Caco-2 (cell line): ENCODE results near the gene TSSK2. TPM values are rescaled to one million over a fixed set of nuclear protein-coding genes. Genes with fewer than 3 reads are reported as not detected.

Source experiments
- BruUV-seq: library from RNA; stranded (reverse); fragments of 400-500 nt; replicated peaks from 2 replicates; lab custom pipeline; 2021; lab: Mats Ljungman, UMichigan
- CTCF ChIA-PET: fragments of 300-600 bp; sonication (Branson Sonifier 250); formaldehyde crosslinking; loops from one replicate; lab custom pipeline; 2022; ENCODE audit warnings: antibody characterized with exemption; lab: Charles Lee
- POLR2A ChIA-PET: fragments of 300-600 bp; sonication (Branson Sonifier 250); formaldehyde crosslinking; loops from one replicate; lab custom pipeline; 2022; ENCODE audit warnings: antibody characterized with exemption; lab: Charles Lee
- DNase-seq, 2 experiments: peaks; one replicate each; pipeline versions ENCODE4 v3.0.0 to v3.0.0-alpha.2; 2020 to 2022
- H3K27me3 ChIP-seq: replicated peaks from 2 replicates; pipeline ENCODE4 v1.6.0; 2011; ENCODE audit warnings: low read length; ENCODE audit not compliant: control insufficient read depth, insufficient read depth
- H3K36me3 ChIP-seq: 2 replicates; pipeline ENCODE4 v1.5.1; 2011; ENCODE audit warnings: low read length; ENCODE audit not compliant: control insufficient read depth, insufficient read depth
- H3K4me1 ChIP-seq: fragments of 250-450 bp; sonication (Bioruptor Pico); 2 replicates; pipeline ENCODE4 v1.5.1; 2020; ENCODE audit warnings: mild to moderate bottlenecking
- H3K4me3 ChIP-seq: 2 replicates; pipeline ENCODE4 v1.5.1; 2011; ENCODE audit warnings: low read depth, mild to moderate bottlenecking, control low read depth, low read length
- H3K9me3 ChIP-seq: fragments of 250-450 bp; sonication (Bioruptor Pico); 2 replicates; pipeline ENCODE4 v1.5.1; 2020; ENCODE audit warnings: mild to moderate bottlenecking, moderate library complexity
- H3K27ac Mint-ChIP-seq: one replicate; pipeline ENCODE4 v1.8.0; 2022; ENCODE audit warnings: mixed read lengths; ENCODE audit not compliant: unreplicated experiment
- H3K27me3 Mint-ChIP-seq: one replicate; pipeline ENCODE4 v1.8.0; 2022; ENCODE audit warnings: mixed read lengths; ENCODE audit not compliant: insufficient read depth, unreplicated experiment
- H3K36me3 Mint-ChIP-seq: one replicate; pipeline ENCODE4 v1.8.0; 2022; ENCODE audit warnings: mild to moderate bottlenecking, mixed read lengths; ENCODE audit not compliant: insufficient read depth, unreplicated experiment
- H3K4me1 Mint-ChIP-seq: one replicate; pipeline ENCODE4 v1.8.0; 2022; ENCODE audit warnings: low read depth, mixed read lengths; ENCODE audit not compliant: unreplicated experiment
- H3K4me3 Mint-ChIP-seq: one replicate; pipeline ENCODE4 v1.8.0; 2022; ENCODE audit warnings: mild to moderate bottlenecking, moderate library complexity, mixed read lengths; ENCODE audit not compliant: unreplicated experiment
- H3K9me3 Mint-ChIP-seq: one replicate; pipeline ENCODE4 v1.8.0; 2022; ENCODE audit warnings: mixed read lengths; ENCODE audit not compliant: unreplicated experiment
- CTCF ChIP-seq, 2 experiments: fragments of 200-600 bp in 1 of 2; IDR thresholded peaks; 1 replicate in 1 of 2; 2 replicates in 1 of 2; pipeline versions ENCODE4 v1.5.1 to v1.8.0; 2011 to 2022; ENCODE audit warnings: antibody characterized with exemption in 1 of 2, control low read depth in 1 of 2, inconsistent platforms in 1 of 2, low read depth in 1 of 2, low read length in 1 of 2, mild to moderate bottlenecking in 1 of 2, moderate library complexity in 1 of 2; ENCODE audit not compliant: insufficient read depth in 1 of 2, severe bottlenecking in 1 of 2, unreplicated experiment in 1 of 2
- intact Hi-C: fragments of 100-400 bp; cut with micrococcal nuclease; formaldehyde crosslinking; loops from one replicate; pipeline ENCODE4 v1.10.0; 2022; ENCODE audit not compliant: unreplicated experiment
- total RNA-seq: library from RNA; stranded (reverse); gene quantifications from 2 replicates; pipeline ENCODE4 v1.2.3, GENCODE V29; 2022

Gene TSSK2
- total RNA-seq, 1 experiment from 2014 or later: not detected

DNA sequence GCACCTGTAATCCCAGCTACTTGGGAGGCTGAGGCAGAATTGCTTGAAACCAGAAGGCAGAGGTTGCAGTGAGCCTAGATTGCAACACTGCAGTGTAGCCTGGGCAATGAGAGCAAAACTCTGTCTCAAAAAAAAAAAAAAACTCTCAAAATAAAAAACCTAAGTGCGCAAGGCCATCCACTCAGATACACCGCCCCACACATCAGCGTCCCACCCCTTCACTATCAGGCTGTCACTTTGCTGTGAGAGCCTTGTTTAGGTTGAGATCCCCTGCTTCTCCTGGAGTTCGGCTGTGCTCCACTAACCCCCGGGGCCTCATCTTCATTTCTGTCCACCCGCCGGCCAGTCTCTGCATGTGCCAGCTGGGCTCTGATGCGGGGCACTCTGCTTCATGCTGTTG, 35.3 kb downstream of the TSSK2 start:
- CTCF ChIA-PET: no interaction called here
- Histone ChIP-seq H3K4me1 (peaks cover 32% of the 10 kb centered on the region), H3K27me3 (no peaks in the 10 kb centered on the region), H3K9me3 (peaks cover 5% of the 10 kb centered on the region; the same call in 1 of the 2 replicates), H3K4me3 (no peak overlapping the region), H3K36me3 (no peaks in the 10 kb centered on the region)
- Mint-ChIP-seq H3K36me3 (peaks cover 7% of the 10 kb centered on the region), H3K4me1 (peaks cover 28% of the 10 kb centered on the region), H3K9me3 (no peaks in the 10 kb centered on the region), H3K4me3 (no peak overlapping the region), H3K27ac (no peak overlapping the region), H3K27me3 (peaks cover 2% of the 10 kb centered on the region)
- intact Hi-C loops: no loop called here
- no TSS peak for BruUV-seq
- TF ChIP-seq CTCF (IDR thresholded peaks at IDR 0.05; ENCODE audit: insufficient read depth in 1 of 2, low read depth in 1 of 2, low read length in 1 of 2, severe bottlenecking in 1 of 2, unreplicated experiment in 1 of 2): no peak
- POLR2A ChIA-PET: no interaction called here
- no peak for DNase-seq

GRCh38 chr22:19167106-19167869, 36.2 kb downstream of the TSSK2 start:
- Histone ChIP-seq H3K4me1 (peaks cover 32% of the 10 kb centered on the region), H3K9me3 (peaks cover 5% of the 10 kb centered on the region; the same call in 1 of the 2 replicates), H3K27me3 (no peaks in the 10 kb centered on the region), H3K4me3 (no peak overlapping the region), H3K36me3 (no peaks in the 10 kb centered on the region)
- Mint-ChIP-seq H3K4me1 (peaks cover 32% of the 10 kb centered on the region), H3K9me3 (no peaks in the 10 kb centered on the region), H3K4me3 (no peak overlapping the region), H3K36me3 (peaks cover 16% of the 10 kb centered on the region), H3K27ac (no peak overlapping the region), H3K27me3 (peaks cover 2% of the 10 kb centered on the region)
- POLR2A ChIA-PET: no interaction called here
- no TSS peak for BruUV-seq
- no peak for TF ChIP-seq CTCF (IDR thresholded peaks at IDR 0.05; ENCODE audit: insufficient read depth in 1 of 2, low read depth in 1 of 2, low read length in 1 of 2, severe bottlenecking in 1 of 2, unreplicated experiment in 1 of 2)
- intact Hi-C loops: no loop called here
- DNase-seq: no peak
- CTCF ChIA-PET: interaction anchor here (2.0 kb wide), 1 partner anchor 12 kb away, joined by 13 read pairs; the partner anchor contains the start of gene SLC25A1

DNA sequence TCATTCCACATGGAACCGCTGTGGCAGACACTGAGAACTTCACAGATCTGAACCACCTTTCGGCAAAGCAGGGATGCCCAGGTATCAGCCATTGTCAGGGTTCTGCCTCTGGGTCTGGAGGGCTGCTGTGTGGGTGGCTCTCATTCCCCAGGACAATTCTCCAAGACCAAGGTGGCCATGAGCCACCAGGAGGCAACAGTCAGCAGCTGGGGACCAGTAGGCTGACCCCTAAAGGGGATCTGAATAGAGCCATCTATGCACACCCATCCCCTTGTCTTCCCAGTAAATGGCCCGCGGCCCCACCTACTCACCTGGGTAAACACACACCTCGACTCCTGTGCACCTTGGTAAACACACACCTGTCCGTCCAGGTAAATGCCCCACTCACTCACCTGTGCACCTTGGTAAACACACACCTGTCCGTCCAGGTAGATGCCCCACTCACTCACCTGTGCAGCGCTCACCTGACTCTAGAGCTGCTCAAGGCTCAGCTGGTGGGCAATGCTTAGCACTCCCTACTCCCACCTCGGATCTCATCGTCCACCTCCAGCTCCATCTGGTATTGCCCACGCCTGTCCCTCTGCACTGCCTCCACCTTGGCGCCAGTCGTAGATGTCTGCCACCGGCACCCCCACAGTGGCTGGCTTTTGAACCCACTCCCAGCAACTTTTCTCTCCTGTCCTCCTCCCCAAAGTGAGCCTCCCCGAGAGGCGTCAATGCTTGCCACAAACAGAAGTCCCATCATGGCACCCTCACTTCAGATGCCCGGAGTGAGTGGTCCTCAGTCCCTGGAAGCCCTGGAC, 37.2 kb downstream of the TSSK2 start:
- H3K4me1 Mint-ChIP-seq: peaks cover 42% of the 10 kb centered on the region
- intact Hi-C loops: no loop called here
- POLR2A ChIA-PET: no interaction called here
- peak; percentile 38 to 66 for TF ChIP-seq CTCF (IDR thresholded peaks at IDR 0.05; ENCODE audit: insufficient read depth in 1 of 2, low read depth in 1 of 2, low read length in 1 of 2, severe bottlenecking in 1 of 2, unreplicated experiment in 1 of 2)
- DNase-seq: peak; percentile 78 to 85
- CTCF ChIA-PET: interaction anchor here (0.6 to 2.0 kb wide), 4 partner anchors 11 to 46 kb away, joined by 3 to 13 read pairs (median 5); partner anchors contain the start of genes DGCR2, ESS2 and SLC25A1
- H3K9me3 ChIP-seq: peaks cover 5% of the 10 kb centered on the region; the same call in 1 of the 2 replicates
- H3K36me3 ChIP-seq: no peaks in the 10 kb centered on the region; the same call in 1 of the 2 replicates
- peaks cover 2% of the 10 kb centered on the region for H3K27me3 Mint-ChIP-seq
- peaks cover 38% of the 10 kb centered on the region for H3K4me1 ChIP-seq
- no peaks in the 10 kb centered on the region for H3K9me3 Mint-ChIP-seq
- peak overlapping the region; percentile 44 for H3K4me3 Mint-ChIP-seq
- BruUV-seq: no TSS peak
- H3K27me3 ChIP-seq: no peaks in the 10 kb centered on the region
- no peak overlapping the region for H3K27ac Mint-ChIP-seq
- H3K36me3 Mint-ChIP-seq: peaks cover 23% of the 10 kb centered on the region
- H3K4me3 ChIP-seq: no peak overlapping the region
